ELF-1 (cell line): ENCODE measurements around the gene HP.
"Not testable (repeated sequence)": the region's sequence is repeated elsewhere in the genome, so short reads cannot be mapped to it uniquely, and the experiment has no call there.

Experiments
- DNase-seq: peaks from one replicate; pipeline ENCODE4 v3.0.0-alpha.2; 2016; ENCODE audit warnings: low read depth, low spot score

Gene HP

DNA sequence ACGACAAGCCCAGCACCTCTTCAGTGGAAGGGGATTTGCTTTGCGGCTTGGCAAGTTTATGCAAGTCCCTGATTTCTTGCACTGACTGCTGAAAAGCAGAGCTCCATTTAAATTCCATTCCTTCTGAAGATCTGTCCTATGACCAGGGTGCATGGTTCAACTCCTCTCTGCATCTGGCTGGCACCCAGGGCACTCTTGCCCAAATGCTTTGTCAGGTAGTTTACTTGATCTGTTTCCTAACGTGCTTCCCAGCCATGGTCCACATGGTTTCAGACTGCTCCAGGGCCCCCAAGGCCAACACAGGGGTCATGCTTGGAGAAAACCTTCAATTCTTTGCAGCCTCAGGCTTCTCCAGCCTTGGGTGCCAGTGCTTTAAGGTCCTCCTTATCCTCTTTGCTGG is 11.2 kb upstream of the HP start:
- no peak for DNase-seq

DNA sequence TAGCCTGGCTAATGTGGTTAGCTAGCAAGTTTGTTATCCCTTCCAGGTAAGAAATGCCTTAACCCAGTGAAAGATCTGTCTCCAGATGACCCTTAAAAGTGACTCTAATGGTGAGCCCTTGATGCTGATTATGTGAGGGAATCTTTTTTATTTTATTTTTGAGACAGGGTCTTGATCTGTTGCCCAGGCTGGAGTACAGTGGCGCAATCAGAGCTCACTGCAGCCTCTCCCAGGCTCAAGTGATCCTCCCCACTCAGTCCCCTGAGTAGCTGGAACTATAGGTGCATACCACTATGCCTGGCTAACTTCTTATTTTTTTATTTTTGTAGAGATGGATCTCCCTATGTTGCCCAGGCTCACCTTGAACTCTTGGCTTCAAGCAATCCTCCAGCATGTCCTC is 10.8 kb upstream of the HP start:
- no peak for DNase-seq

DNA sequence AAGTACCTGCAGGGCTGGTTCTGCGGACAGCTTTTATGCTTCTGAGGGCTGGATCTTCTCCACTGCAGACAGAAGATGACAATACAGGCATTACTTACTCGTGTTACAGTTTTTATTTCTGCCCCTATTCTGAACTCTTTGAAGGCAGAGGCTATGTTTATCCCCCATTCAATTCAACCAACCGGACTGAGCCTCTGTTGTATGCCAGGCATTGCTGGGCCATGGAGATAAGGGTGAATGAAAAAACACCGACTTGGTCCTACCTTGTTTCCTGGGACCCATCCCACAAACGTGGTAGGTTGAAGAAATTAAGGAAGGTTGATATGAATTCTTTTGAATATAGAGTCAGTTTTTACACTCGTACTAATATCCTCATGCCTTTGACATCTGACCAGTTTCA is 10.0 kb upstream of the HP start:
- no peak for DNase-seq

DNA sequence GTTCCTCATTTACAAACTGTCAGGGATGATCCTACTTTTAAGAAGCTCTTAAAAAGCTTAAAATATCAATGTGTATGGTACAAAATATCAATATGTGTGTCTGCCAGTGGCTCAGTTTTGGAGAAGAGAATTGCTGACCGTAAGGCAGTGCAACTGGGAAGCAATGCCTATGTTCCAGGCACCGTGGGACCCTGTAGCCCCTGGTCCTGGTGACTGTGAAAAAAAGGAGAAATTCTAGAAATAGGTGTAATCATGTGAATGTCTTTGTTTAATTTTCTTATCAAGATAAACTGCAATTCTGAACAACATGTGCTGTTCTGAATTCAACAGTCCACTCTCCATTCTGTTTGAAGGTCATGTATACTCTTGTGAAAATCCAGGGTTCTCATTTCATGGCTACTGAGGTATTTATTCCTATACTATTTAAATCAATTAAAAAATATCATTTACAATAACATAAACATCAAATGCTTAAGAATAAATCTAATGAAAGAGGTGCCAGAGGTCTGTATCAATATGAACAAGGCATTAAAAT is 9.4 kb upstream of the HP start:
- DNase-seq = no peak

DNA sequence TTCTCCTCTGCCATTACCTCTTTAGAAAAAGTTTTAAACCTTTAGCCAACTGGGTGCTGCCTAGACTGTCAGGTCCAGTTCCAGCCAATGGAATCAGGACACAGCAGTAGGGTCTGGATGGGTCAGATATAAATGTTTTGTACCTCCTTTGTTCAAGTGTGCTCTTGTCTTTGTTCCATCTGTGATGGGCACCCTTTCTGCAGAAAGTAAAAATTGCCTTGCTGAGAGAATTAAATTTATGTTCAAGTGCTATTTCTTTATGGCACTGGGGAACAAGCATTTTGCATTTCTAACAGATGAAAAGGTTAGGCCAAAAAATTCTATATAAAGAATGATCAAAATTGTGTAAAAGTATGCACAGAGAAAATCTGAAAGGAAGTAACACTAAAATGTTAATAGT is 5.2 kb upstream of the HP start:
- no peak for DNase-seq

DNA sequence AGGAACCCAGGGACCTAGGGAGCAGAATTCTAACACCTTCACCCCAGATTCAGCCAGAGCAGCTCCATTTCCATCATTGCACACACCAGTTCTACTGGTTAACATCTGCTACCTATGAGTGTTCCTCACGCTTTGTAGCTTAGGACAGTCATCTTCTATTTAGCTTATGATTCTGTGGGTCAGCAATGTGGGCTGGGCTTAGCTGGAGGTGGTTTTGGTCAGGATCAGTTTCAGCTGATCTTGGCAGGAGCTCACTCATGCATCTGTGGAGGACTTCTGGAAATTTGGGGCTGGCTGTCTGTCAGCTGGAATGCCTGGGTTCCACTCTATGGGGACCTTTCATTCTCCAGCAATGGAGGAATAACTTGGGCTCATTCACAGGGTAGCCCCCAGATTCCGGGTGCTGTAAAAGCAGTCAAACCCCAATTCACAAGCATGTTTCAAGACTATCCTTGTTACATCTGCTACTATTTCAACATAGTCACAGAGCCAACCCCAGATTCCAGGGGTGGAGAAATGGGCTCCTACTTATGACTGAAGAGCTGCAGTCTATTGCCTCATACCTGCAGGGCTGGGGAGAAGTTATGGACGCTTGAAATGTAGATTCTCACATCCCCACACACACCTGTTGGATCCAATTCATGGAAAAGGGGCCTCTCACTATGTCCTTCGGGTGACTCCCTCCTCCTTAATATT is 3.4 kb upstream of the HP start:
- DNase-seq = no peak

DNA sequence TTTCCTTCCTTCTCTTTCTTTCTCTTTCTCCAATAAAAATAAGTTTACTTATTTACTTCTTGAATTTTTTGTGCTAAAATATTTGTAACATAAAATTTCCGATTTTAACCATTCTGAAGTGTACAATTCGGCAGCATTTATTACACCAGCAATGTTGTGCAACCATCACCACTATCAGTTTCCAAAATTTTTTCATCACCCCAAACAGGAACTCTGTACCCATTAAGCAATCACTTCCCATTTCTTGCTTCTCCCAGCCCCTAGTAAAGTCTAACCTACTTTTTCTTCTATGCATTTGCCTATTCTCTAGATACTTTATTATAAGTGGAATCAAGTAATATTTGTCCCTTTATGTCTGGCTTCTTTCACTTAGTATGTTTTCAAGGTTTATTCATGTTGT is 2.5 kb upstream of the HP start:
- no peak for DNase-seq

DNA sequence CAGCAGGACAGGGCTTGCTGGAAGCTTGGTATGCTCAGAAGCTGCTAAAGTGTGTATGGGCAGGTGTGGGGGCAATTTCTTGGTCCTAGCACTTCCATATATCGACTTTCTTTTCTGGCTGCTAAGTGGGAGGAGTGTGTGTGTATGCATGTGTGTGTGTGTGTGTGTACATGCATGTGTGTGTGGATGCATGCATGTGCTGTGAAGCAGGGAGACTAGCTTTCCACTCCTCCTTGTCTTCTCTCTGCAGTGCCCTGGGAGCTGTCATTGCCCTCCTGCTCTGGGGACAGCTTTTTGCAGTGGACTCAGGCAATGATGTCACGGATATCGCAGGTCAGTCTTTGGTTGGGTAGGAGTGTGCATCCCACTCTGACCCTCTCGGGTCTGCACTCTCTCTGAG is 1.6 kb downstream of the HP start:
- DNase-seq = no peak

DNA sequence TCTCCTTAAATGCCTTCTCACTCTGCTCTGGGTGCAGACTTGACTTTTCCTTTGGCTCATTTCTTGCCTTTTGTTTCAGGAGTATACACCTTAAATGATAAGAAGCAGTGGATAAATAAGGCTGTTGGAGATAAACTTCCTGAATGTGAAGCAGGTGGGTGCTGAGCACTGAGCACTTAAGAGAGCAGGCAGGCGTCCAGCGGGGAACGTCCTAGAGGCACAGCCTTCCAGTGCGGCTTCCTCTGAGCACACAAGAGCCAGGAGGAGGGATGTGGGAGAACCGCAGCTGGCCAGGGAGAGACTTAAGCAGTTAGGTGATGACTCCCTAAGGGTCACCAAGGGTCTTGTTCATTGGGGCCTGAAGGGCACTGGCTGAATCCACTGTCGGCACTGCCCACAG is 3.0 kb downstream of the HP start:
- DNase-seq = not testable (repeated sequence)

DNA sequence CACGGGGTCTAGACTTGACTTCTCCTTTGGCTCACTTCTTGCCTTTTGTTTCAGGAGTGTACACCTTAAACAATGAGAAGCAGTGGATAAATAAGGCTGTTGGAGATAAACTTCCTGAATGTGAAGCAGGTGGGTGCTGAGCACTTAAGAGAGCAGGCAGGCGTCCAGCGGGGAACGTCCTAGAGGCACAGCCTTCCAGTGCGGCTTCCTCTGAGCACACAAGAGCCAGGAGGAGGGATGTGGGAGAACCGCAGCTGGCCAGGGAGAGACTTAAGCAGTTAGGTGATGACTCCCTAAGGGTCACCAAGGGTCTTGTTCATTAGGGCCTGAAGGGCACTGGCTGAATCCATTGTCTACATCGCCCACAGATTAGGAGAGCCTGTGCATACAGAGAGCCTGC is 4.8 kb downstream of the HP start:
- not testable (repeated sequence) for DNase-seq

DNA sequence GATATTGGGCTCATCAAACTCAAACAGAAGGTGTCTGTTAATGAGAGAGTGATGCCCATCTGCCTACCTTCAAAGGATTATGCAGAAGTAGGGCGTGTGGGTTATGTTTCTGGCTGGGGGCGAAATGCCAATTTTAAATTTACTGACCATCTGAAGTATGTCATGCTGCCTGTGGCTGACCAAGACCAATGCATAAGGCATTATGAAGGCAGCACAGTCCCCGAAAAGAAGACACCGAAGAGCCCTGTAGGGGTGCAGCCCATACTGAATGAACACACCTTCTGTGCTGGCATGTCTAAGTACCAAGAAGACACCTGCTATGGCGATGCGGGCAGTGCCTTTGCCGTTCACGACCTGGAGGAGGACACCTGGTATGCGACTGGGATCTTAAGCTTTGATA is 6.1 kb downstream of the HP start:
- DNase-seq = no peak

DNA sequence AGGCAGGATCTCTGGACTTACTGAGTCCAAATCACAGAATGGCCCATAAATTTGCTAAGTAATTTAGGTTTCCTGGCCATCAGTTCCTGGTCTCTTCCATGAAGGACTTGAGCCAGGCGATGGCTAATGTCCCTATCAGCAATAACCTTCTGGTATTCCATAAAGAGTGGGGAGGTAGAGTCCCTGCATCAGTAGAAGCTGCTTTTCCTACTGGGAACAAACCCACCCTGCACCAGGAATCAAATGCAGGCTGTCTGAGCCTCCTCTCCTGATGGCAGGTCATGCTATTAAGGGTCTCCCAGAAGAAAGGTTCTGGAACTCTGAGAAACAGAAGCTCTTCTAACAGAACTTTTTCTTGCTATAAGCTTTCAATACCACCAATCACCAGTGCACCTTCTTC is 7.3 kb downstream of the HP start:
- DNase-seq = no peak

DNA sequence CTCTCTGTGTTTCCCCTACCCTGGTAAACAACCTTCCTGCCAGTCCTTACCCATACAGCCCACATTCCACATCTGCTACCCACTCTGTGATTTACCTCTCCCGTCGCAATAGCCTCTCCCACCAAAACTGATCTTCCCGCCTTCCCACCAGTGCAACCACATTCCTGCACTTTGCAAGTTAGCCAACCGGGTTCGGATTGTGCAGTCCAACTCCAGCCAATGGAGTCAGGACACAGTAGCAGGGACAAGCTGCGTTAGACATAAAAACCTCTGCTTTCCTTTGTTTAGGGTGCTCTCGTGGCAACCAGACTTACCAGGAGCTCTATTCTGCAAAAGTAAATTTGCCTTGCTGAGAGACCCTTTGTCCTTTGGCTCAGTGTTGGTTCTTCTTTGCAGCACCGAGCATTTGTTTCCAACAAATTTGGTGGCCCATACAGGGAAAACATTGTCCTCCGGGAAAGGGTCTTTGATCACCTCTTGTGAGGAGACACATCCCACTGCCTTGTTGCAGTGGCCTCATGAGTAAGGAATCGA is 10.1 kb downstream of the HP start:
- no peak for DNase-seq

DNA sequence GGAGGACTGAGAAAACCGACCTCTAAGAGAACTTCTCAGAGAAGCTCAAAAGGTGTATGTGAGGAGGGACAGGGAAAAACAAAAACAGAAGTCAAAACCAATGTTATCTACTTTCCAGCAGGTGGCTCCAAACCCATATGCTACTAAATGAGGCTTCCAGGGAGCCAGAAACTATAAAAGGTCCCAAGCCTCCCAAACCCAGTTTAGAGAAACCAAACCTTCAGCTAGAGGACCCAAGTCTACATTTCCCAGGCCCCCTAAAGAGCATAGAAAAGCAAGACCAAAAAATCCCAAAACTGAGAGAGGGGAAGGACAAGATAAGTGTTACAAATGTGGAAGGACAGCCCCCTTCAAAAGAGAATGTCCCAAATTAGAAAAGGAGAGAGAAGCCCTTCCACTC is 12.4 kb downstream of the HP start:
- peak; percentile 32 for DNase-seq

DNA sequence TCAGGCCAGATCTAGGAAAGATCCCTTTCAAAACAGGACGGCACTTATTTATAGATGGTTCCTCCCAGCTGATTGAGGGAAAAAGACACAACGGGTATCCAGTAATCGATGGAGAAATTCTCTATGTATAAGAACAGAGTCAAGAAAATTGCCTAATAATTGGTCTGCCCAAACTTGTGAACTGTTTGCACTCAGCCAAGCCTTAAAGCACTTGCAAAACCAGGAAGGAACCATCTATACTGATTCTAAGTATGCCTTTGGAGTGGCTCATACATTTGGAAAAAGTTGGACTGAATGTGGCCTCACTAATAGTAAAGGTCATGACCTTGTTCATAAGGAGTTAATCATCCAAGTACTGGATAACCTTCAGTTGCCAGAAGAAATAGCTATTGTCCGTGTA is 14.6 kb downstream of the HP start:
- no peak for DNase-seq

DNA sequence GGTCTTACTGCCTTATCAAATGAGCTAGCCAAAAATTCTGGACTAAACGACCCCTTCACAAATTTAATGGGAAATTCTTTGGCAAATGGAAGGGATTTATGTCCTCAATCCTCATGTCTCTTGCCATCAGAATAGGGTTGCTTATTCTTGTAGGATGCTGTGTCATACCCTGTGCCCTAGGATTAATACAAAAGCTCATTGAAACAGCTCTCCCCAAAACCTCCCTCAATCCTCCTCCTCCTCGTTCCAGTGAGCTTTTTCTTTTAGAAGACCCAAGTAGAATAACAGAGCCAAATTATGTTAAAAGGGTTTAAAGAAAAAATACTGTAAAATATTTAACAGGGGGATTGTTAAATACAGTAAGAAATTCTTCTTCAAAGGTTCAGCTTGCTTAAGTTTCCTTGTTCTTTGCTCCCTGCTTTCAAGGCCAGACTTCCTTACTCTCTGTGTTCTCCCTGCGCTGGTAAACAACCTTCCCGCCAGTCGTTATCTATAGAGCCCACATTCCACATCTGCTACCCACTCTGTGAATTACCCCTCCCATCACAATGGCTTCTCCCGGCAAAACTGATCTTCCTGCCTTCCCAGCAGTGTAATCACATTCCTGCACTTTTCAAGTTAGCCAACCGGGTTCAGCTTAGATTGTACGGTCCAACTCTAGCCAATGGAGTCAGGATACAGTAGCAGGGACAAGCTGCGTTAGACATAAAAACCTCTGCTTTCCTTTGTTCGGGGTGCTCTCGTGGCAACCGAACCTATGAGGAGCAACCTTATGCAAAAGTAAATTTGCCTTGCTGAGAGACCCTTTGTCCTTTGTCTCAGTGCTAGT is 18.4 kb downstream of the HP start:
- DNase-seq = peak; percentile 68

DNA sequence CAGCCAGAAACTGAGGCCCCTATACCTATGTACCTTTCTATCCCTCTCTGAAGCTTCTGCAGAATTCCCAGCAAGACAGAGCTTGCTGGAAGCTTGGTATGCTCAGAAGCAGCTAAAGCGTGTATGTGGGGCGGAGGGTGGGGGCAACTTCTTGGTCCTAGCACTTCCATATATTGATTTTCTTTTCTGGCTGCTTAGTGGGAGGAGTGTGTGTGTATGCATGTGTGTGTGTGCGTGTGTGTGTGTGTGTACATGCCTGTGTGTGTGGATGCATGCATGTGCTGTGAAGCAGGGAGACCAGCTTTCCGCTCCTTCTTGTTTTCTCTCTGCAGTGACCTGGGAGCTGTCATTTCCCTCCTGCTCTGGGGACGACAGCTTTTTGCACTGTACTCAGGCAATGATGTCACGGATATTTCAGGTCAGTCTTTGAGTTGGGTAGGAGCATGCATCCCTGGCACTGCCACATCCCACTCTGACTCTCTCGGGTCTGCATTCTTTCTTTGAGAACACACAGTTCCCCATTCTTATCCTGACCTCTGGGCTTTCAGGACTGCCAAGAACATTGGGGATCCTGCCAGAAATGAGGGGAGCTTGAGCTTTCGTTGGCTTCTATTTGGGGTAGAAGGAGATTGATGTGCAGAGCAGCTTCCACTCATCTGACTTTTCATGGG is 19.4 kb downstream of the HP start:
- no peak for DNase-seq

DNA sequence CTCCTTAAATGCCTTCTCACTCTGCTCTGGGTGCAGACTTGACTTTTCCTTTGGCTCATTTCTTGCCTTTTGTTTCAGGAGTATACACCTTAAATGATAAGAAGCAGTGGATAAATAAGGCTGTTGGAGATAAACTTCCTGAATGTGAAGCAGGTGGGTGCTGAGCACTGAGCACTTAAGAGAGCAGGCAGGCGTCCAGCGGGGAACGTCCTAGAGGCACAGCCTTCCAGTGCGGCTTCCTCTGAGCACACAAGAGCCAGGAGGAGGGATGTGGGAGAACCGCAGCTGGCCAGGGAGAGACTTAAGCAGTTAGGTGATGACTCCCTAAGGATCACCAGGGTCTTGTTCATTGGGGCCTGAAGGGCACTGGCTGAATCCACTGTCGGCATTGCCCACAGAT is 20.8 kb downstream of the HP start:
- DNase-seq = not testable (repeated sequence)

DNA sequence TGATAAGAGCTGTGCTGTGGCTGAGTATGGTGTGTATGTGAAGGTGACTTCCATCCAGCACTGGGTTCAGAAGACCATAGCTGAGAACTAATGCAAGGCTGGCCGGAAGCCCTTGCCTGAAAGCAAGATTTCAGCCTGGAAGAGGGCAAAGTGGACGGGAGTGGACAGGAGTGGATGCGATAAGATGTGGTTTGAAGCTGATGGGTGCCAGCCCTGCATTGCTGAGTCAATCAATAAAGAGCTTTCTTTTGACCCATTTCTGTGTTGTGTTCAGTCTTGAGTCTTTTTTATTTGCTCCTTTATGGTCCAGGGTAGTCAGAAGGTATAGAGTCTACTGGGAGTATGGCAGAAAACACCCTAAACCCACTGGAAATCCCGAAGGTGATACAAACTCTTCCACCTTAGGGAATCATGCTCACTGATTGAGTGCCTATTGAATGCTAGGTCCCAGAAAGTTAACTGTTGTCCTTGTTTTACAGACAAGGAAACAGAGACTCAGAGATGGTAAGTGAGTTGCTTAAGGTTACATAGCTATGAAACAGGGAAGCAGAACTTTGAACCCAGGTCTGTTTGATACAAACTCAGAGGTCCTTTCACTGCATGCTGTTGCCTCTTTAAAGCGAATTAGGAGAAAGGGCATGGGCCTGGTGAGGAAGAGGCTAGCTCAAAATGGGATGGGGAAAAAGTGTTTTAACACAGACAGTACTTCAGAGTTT is 22.8 kb downstream of the HP start:
- not testable (repeated sequence) for DNase-seq

DNA sequence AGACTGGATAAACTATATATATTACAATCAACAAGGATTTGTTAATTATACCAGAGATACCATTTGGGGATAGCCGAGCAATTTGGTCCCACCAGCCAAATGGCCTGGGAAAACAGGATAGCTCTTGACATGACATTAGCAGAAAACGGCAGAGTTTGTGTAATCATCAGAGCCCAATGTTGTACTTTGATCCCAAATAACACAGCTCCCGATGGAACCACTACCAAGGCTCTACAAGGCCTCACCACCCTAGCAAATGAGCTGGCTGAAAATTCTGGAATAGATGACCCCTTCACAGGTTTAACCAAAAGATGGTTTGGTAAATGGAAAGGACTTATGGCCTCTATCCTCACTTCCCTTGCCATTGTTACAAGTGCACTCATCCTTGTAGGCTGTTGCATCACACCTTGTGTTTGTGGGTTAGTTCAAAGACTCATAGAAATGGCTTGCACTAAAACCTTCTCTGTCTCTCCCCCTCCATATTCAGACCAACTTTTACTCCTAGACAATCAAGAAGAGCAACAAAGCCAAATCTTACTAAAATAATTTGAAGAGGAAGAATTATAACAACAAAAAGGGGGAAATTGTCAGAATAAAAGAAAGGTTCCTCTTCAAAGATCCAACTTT is 29.6 kb downstream of the HP start:
- DNase-seq = no peak

DNA sequence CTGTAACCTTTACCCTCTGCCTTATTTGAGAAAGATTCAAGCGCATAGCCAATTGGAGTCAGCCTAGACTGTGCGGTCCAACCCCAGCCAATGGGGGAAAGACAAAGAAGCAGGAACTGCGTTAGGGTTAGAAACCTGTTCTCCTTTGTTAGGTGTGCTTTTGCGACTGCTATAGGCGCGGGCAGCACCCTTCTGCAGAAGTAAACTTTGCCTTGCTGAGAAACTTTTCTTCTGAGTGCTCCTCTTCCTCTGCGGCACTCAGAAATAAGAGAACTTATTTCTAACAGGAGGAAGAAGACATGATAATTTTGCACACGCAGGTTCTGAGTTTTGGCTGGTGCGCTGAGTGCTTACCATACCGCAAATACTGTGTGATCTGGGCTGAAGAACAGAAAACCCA is 30.1 kb downstream of the HP start:
- DNase-seq = no peak
